ENCODE data around the gene ATP8A2.

DNA sequence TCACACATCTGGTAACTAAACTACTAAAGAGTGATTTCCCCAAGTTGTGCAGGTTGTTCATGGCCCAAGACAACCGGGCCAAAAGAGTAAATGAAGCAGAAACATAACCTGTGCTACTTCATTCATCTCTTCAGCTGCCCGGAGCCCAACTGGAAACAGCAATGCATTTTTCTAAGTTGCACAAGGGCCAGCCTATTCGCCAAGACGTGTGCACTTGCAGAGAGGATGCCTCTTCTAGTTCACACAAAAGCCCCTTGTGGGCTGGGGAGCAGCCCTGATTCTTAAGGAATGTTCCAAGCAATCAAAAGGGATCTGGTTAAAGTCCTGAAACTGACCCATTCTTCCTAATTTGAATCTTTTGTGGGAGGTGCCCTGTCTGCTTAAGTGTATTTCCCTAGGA is 404.2 kb downstream of the ATP8A2 start:
- TF ChIP-seq, protein P1, sequence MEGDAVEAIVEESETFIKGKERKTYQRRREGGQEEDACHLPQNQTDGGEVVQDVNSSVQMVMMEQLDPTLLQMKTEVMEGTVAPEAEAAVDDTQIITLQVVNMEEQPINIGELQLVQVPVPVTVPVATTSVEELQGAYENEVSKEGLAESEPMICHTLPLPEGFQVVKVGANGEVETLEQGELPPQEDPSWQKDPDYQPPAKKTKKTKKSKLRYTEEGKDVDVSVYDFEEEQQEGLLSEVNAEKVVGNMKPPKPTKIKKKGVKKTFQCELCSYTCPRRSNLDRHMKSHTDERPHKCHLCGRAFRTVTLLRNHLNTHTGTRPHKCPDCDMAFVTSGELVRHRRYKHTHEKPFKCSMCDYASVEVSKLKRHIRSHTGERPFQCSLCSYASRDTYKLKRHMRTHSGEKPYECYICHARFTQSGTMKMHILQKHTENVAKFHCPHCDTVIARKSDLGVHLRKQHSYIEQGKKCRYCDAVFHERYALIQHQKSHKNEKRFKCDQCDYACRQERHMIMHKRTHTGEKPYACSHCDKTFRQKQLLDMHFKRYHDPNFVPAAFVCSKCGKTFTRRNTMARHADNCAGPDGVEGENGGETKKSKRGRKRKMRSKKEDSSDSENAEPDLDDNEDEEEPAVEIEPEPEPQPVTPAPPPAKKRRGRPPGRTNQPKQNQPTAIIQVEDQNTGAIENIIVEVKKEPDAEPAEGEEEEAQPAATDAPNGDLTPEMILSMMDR (IDR thresholded peaks at IDR 0.05; ENCODE audit: low read depth, low read length): no peak
- no peak for TF ChIP-seq POLR2A (IDR thresholded peaks at IDR 0.05; ENCODE audit: extremely low read depth, insufficient read length)
- TF ChIP-seq, protein P2, sequence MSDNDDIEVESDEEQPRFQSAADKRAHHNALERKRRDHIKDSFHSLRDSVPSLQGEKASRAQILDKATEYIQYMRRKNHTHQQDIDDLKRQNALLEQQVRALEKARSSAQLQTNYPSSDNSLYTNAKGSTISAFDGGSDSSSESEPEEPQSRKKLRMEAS (IDR thresholded peaks at IDR 0.05; ENCODE audit: low read depth, low read length): no peak
- TF ChIP-seq MYC (IDR thresholded peaks at IDR 0.05; ENCODE audit: low read depth, low read length): no peak

Data from NB4 (cell line).